ENCODE data around the gene ING3.

DNA sequence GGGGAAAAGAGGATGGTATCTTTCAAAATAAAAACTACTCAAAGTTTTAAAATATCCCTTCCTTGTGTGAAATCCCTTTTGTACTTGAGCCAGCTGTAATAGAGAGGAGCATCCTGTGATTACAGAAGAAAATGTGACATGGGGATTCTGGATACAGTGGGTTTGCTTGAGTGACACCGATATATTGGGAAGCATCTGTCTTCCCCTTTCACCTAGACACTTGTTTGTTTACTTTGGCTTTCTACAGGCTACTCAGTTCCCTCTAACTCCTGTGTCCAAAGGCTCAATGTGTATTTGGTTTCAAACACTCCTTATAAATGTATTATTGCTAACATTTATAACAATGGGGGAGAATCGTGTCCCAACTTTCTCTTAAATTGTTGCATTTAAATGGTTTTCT, 62.3 kb downstream of the ING3 start:
- TF ChIP-seq, protein P1, sequence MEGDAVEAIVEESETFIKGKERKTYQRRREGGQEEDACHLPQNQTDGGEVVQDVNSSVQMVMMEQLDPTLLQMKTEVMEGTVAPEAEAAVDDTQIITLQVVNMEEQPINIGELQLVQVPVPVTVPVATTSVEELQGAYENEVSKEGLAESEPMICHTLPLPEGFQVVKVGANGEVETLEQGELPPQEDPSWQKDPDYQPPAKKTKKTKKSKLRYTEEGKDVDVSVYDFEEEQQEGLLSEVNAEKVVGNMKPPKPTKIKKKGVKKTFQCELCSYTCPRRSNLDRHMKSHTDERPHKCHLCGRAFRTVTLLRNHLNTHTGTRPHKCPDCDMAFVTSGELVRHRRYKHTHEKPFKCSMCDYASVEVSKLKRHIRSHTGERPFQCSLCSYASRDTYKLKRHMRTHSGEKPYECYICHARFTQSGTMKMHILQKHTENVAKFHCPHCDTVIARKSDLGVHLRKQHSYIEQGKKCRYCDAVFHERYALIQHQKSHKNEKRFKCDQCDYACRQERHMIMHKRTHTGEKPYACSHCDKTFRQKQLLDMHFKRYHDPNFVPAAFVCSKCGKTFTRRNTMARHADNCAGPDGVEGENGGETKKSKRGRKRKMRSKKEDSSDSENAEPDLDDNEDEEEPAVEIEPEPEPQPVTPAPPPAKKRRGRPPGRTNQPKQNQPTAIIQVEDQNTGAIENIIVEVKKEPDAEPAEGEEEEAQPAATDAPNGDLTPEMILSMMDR (IDR thresholded peaks at IDR 0.05) = no peak
- TF ChIP-seq POLR2A (IDR thresholded peaks at IDR 0.05) = no peak

Measured in heart left ventricle (tissue), 13 donors.